ENCODE measurements around the gene LDLRAD4. TPM values are rescaled to one million over a fixed set of nuclear protein-coding genes. Genes with fewer than 3 reads are reported as not detected.

The LDLRAD4 gene
- polyA plus RNA-seq, 3 donors = 9.5 to 10.1 (median 9.6) TPM

GRCh38 chr18:13226533-13227144 is 8.1 kb downstream of the LDLRAD4 start:
- no peak for DNase-seq (ENCODE audit: low read depth in 3 of 3, low spot score in 2 of 3)

DNA sequence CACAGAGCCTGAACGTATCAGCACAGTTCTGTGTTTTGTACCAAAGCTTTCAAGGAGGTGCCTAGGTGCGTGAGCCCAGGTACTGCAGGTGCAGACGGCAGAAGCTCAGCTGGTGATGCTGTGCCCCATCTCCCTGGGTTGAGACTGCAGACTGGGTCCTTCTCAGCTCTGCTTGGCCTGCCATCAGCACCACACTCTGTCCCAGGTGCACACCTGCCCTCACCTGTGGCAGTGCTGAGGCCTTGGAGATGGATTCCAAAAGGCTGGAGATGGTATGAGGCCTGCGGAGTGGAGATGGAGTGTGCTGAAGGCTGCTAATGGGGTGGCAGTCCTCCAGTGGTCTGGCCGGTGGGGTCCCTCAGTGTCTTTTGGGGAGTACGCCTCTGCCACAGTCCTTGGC is 9.3 kb downstream of the LDLRAD4 start:
- no peak for DNase-seq (ENCODE audit: low read depth in 3 of 3, low spot score in 2 of 3)

DNA sequence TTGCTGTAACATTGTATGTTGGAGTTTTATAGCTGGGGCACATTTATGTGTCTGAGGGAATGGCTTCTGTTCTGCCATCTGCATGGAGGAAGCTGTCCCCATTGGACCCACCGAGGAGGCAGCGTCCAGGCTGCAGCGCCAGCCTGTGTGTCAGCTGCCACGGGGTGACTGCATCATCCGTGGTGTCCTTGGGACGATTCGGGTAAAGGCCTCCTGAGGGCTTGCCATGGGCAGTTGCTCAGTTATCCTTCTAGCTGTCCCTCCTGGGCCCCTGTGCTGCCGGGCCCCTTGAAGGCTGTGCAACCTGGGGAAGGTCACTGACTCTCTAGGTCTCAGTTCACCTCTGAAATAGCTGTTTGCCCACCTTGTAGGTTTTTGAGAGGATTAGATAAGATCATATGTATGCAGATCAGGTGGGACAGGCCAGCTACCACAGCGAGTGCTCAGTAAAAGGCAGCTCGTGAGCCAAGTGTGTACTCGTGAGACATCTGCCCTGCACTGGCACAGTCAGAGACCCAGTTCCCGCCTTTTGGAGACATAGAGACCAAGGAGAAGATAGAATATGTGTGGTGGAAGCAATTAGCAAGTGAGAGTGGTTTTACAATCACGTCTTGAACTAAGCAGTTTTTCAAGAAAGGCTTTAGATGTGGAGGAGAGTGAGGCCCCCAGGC is 10.6 kb downstream of the LDLRAD4 start:
- DNase-seq (ENCODE audit: low read depth in 3 of 3, low spot score in 2 of 3) = no peak

DNA sequence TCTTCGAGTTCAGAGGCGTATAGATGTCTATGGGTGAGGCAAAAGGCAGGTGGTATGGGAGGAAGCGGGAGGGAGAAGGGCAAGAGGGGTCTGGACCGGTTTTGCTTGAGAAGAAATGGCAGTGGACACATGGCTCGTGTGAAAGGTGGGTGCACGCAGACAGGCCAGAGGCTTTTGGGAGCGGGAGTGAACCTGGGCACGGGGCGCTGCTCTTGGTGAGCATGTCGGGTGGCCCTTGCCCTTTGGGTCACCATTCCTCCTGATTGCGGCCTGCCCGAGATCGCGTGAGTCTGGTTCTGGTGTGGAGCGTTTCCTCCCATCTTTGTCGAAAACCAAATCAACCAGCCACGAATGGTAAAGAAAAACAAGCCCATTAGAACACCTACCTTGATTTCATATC is 12.6 kb downstream of the LDLRAD4 start:
- DNase-seq (ENCODE audit: low read depth in 3 of 3, low spot score in 2 of 3) = no peak

DNA sequence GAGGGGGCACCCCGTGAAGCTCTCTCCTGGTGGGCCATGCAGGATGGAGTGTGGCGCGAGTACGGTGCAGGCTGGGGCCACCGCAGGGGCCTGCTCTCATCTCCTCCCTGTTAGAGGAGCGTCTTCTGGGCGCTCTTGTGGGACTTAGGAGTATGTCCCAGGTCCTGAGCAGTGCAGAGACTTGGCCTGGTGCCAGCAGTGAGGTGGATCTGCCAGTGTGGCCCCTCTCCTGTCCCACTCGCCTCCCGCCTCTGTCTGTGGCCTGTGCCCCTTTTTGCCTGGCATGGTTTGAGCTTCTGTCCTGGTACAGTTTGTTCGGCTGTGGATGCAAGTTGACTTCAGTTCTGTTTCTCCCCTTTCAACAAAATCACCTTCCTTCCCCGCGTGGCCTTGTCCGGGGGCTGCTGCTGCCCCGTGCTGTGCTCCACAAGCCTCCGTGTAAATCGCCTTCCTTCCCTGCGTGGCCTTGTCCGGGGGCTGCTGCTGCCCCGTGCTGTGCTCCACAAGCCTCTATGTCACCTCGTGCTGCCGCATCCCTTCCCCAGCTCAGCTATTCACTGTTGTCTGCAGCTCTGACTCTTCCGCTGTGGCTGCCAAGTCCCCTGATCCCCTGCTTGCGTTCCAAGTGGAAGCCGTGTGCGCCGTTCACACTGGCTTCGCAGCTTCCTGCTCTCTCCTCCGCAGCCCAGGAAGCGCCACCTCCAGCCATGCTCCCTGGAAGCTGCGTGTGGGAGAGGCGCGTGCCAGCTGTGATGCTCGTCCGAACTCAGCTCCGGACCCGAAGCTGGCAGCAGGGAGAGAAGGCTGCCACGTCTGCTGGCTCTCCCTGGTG is 13.7 kb downstream of the LDLRAD4 start:
- DNase-seq (ENCODE audit: low read depth in 3 of 3, low spot score in 2 of 3) = no peak

DNA sequence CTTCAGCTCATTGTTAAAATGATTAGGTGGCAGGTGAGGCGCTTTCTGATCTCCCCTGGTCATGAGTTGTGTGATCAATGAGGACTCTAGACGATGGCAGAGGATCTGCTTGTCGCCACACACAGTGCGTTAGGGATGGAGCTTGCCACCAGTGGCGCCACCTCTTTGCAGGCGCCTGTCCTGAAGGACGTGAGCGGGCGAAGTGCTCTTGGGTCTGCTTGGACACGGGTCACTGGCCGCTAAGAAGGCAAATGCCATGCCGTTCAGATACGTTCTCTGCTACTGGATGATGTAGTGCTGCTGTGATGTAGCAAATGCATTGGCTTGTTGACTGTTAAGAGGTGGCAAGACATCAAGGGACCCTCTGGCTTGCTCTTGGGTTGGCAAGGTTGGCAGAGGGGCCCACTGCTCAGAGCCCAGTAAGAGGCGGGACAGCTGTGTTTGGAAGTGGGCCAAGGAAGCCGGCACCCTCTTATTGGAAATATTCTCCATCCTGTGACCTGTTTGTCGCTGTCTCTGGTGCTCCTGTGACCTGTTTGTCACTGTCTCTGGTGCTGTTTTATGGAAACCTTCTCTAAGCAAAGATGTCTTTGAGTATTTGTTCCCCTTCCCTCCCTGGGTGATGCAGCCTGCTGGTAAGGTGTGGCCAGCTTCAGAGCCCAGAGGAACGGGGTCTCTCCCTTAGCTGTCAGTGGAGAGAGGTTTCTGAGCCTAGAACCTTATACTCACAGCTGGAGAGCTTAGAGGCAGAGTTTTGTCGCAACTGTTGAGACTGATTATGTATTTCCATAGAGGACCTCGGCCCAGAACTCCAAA is 14.6 kb downstream of the LDLRAD4 start:
- DNase-seq (ENCODE audit: low read depth in 3 of 3, low spot score in 2 of 3) = no peak

- no peak for DNase-seq (ENCODE audit: low read depth in 3 of 3, low spot score in 2 of 3)
These were observed 15.5 kb downstream of the LDLRAD4 start for GRCh38 chr18:13233787-13234783.

- no peak for DNase-seq (ENCODE audit: low read depth in 3 of 3, low spot score in 2 of 3)
These were observed 16.9 kb downstream of the LDLRAD4 start for GRCh38 chr18:13235421-13235831.

GRCh38 chr18:13235981-13236380 is 17.4 kb downstream of the LDLRAD4 start:
- no peak for DNase-seq (ENCODE audit: low read depth in 3 of 3, low spot score in 2 of 3)

DNA sequence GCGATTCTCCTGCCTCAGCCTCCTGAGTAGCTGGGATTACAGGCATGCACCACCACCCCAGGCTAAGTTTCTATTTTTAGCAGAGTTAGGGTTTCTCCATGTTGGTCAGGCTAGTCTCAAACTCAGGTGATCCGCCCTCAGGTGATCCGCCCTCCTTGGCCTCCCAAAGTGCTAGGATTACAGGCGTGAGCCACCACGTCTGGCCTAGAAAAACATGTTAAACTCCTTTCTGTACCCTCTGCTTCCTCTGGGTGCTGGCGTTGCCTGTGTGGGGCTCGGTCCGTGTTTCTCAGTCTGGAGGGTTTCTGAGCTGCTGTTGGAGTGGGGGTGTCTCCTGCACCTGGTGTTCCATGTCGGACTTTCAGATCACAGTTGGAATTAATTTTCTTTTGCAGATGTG is 17.9 kb downstream of the LDLRAD4 start:
- no peak for DNase-seq (ENCODE audit: low read depth in 3 of 3, low spot score in 2 of 3)

- no peak for DNase-seq (ENCODE audit: low read depth in 3 of 3, low spot score in 2 of 3)
These were observed 18.5 kb downstream of the LDLRAD4 start for GRCh38 chr18:13237073-13237472.

DNA sequence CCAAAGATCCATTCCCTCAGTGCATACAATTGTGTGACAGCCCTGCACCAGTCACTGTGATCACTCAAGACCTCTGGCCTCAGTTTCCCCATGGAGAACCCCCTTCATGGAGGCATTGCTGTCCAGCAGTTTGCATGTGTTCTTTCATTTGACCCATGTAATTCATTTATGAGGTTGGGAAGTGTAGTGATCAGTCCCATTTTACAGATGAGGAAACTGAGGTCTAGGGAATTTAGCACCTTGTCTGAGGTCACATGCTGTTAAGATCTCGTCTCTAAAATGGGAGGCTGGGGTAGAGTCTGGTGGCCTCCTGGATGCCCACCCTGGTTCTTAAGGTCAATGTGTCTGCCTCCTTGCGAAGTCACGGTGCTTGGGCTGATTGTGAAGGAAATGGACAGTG is 19.1 kb downstream of the LDLRAD4 start:
- no peak for DNase-seq (ENCODE audit: low read depth in 3 of 3, low spot score in 2 of 3)

GRCh38 chr18:13239171-13239956 is 20.8 kb downstream of the LDLRAD4 start:
- no peak for DNase-seq (ENCODE audit: low read depth in 3 of 3, low spot score in 2 of 3)

DNA sequence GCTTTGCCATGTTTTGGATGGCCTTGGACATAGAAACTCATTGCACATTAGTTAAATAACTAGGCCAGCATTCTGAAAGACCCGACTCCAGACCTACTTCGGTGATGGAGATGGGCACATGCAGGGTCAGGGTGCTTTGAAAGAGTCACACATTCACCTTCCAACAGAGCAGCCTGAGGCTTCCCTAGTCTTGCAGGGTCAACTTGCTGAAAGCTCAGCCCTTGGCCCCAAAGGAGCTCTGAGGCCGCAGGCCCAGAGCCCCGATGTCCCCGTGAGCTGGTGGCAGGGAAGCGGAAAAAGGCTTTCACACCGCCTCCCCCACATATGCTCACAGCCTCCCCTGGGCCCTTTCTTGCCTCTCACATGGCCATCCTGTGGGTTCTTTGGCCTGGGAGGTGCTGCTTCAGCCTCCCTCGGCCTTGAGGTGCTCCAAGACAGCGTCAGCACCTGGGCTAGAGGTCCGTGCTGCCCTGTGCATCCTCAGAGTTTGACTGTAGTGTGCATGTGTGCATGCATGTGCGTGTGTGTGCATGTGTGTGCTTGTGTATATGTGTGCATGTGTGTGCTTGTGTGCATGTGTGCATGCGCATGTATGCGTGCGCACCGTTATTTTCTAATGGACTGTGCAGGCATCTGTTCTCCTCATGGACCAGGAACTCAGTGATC is 21.6 kb downstream of the LDLRAD4 start:
- DNase-seq (ENCODE audit: low read depth in 3 of 3, low spot score in 2 of 3) = no peak

DNA sequence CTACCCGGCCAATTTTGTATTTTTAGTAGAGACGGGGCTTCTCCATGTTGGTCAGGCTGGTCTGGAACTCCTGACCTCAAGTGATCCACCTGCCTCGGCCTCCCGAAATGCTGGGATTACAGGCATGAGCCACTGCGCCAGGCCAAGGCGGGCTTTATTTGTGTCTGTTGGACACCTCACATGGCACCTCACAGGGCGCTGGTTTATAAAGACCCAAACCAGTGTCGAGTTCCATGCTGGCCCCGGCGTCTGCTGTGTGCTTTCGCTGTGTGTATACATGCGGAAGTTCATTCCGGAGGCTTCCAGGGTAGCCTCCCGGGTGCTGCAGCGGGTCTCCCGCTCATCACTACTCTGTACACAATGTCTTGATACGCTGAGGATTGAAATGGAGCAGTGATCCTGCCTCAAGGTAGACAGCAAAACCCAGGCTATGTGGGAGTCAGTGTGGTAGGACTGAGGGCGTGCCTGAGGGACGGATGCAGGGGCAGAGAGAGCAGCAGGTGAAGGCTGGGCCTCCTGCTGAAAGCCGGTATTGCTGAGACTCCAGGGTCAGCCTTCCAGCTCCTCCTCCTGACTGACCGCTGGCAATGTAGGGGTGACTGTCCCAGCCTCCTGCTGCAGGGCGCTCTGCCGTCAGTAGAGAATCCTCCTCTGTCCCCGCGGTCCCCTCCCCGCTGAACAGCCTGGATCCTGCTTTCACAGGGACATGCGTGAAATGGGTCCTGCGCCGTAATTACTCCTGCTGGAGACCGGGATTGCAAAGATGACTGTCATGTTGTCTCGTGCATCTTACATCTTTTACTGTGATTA is 22.7 kb downstream of the LDLRAD4 start:
- no peak for DNase-seq (ENCODE audit: low read depth in 3 of 3, low spot score in 2 of 3)

GRCh38 chr18:13241893-13242175 is 23.3 kb downstream of the LDLRAD4 start:
- no peak for DNase-seq (ENCODE audit: low read depth in 3 of 3, low spot score in 2 of 3)

GRCh38 chr18:13242797-13243196 is 24.2 kb downstream of the LDLRAD4 start:
- DNase-seq (ENCODE audit: low read depth in 3 of 3, low spot score in 2 of 3) = no peak

DNA sequence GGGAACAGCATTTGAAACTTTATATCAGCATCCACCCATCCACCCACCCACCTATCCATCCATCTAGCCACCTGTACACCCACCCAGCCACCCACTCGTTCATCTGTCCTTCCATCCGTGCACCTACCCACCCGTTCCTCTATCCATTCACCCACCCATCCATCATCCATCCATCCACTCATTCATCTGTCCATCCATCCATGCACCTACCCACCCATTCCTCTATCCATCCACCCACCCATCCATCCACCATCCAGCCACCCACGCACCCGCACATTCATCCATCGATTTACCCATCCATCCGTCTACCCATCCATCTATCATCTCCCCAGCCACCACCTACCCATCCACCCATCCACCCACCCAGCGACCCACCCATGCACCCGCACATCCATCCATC is 24.8 kb downstream of the LDLRAD4 start:
- no peak for DNase-seq (ENCODE audit: low read depth in 3 of 3, low spot score in 2 of 3)

Measured in right renal cortex interstitium (tissue), 3 donors.